Measurements from ENCODE around the gene CDS2.

CDS2 gene

DNA sequence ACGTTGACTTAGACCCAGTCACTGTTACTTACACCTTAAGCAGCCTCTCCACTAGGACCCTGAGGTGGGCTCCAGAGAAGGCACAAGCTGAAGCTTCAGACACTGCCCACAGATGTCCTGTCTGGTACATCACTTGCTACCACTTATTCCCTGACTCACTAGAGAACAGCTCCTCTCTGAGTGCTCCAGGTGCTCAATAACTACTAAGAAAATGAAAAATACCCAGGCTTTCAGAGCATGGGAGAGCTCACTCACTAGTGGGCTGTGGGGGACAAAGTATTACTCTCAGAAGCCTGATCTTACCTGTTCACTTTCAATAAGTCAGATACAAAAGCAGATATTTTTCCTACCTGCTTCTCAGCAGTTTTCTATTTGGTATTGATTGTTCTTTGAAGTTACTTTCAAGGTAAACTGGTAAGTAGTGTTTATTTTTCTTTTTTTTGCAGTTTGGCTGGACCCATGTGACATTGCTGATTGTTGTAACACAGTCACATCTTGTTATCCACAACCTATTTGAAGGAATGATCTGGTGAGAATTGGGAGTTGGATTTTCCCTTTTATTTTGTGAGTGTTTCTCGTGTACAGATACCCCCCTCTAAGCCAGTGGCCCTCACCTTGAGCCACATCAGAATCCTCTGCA lies 55.9 kb downstream of the CDS2 start:
- TF ChIP-seq, protein P1, sequence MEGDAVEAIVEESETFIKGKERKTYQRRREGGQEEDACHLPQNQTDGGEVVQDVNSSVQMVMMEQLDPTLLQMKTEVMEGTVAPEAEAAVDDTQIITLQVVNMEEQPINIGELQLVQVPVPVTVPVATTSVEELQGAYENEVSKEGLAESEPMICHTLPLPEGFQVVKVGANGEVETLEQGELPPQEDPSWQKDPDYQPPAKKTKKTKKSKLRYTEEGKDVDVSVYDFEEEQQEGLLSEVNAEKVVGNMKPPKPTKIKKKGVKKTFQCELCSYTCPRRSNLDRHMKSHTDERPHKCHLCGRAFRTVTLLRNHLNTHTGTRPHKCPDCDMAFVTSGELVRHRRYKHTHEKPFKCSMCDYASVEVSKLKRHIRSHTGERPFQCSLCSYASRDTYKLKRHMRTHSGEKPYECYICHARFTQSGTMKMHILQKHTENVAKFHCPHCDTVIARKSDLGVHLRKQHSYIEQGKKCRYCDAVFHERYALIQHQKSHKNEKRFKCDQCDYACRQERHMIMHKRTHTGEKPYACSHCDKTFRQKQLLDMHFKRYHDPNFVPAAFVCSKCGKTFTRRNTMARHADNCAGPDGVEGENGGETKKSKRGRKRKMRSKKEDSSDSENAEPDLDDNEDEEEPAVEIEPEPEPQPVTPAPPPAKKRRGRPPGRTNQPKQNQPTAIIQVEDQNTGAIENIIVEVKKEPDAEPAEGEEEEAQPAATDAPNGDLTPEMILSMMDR (conservative IDR thresholded peaks at IDR 0.05; ENCODE audit: control insufficient read depth, insufficient read depth, low read depth, low read length), result no peak
- DNase-seq (ENCODE audit: low read depth), result no peak
- no peak overlapping the region for H3K4me3 ChIP-seq (ENCODE audit: control insufficient read depth, low read depth, low read length)

DNA sequence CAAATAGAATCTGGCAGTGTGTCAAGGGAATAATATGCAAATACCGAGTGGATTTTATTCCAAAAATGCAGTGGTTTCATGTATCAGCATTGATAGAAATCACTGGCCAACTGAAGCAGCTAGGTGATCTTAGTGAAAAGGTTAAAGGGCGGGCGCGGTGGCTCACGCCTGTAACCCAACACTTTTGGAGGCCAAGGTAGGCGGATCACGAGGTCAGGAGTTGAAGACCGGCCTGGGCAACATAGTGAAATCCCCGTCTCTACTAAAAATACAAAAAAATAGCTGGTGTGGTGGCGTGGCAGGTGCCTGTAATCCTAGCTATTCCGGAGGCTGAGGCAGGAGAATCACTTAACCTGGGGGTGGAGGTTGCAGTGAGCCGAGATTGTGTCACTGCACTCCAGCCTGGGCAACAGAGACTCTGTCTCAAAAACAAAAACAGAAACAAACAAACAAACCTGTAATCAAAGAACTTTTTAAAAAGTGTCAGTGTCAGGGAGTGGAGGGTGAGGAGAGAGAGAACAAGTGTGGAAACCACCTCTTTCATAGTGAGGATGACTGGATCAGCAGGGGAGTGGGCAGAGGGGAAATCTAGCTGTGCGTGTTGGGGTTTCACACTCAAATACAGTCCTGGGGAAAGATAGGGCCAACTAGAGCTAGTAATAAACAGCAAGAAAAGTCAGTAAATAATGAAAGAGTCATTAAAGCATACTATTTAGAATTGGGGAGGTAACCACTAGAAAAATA lies 57.1 kb downstream of the CDS2 start:
- TF ChIP-seq, protein P1 (conservative IDR thresholded peaks at IDR 0.05; ENCODE audit: control insufficient read depth, insufficient read depth, low read depth, low read length), result no peak
- DNase-seq (ENCODE audit: low read depth), result no peak
- no peak overlapping the region for H3K4me3 ChIP-seq (ENCODE audit: control insufficient read depth, low read depth, low read length)

DNA sequence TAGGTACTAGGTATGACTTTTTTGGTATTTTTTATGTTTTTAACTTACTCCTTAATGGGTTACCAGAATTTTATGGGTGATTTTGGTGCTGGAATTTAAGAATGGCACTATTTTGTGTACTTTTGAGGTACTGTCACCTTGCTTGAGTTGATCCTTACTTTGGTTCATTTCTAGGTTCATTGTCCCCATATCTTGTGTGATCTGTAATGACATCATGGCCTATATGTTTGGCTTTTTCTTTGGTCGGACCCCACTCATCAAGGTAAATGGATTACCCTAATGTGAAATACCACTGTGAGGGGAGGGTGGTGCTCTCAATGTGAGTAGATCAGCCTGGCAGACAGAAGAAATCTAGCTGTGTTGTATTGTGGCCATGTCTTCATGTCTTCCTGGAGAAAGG lies 57.9 kb downstream of the CDS2 start:
- TF ChIP-seq, protein P1 (conservative IDR thresholded peaks at IDR 0.05; ENCODE audit: control insufficient read depth, insufficient read depth, low read depth, low read length), result no peak
- H3K4me3 ChIP-seq (ENCODE audit: control insufficient read depth, low read depth, low read length), result no peak overlapping the region
- DNase-seq (ENCODE audit: low read depth), result no peak

DNA sequence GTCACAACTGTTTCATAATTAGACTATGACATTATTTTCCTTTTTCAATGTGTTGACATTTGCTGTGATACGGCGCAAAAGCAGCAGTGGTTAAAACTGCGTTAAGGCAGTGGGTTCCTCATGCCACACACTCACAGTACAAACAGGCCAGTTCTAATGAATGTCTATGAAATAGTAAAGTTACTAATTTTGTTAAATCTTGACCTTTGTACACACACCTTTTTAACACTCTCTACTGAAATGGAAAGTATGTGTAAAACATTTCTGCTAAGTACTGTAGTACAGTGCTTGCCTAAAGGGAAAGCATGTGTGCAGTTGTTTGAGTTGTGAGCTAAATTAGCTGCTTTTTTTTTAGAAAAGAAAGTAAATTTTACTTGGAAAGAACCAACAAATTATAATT lies 60.3 kb downstream of the CDS2 start:
- no peak overlapping the region for H3K4me3 ChIP-seq (ENCODE audit: control insufficient read depth, low read depth, low read length)
- TF ChIP-seq, protein P1 (conservative IDR thresholded peaks at IDR 0.05; ENCODE audit: control insufficient read depth, insufficient read depth, low read depth, low read length), result no peak
- DNase-seq (ENCODE audit: low read depth), result no peak

DNA sequence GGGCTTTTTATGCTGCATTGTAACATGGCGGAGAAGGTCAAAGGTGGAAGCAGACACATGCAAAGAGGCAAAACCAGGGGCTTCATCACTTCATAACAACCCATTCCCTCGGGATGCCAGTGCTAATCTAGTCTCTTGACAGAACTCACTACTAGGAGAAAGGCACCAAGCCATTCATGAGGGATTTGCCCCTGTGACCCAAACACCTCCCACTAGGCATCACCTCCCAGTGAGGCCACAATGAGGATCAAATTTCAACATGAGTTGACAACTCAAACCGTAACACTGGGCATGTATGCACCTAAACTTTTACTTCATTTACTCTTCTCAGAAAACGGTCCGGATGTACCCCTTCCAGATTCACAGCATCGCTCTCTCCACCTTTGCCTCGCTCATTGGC lies 61.9 kb downstream of the CDS2 start:
- TF ChIP-seq, protein P1 (conservative IDR thresholded peaks at IDR 0.05; ENCODE audit: control insufficient read depth, insufficient read depth, low read depth, low read length), result no peak
- DNase-seq (ENCODE audit: low read depth), result no peak
- no peak overlapping the region for H3K4me3 ChIP-seq (ENCODE audit: control insufficient read depth, low read depth, low read length)

DNA sequence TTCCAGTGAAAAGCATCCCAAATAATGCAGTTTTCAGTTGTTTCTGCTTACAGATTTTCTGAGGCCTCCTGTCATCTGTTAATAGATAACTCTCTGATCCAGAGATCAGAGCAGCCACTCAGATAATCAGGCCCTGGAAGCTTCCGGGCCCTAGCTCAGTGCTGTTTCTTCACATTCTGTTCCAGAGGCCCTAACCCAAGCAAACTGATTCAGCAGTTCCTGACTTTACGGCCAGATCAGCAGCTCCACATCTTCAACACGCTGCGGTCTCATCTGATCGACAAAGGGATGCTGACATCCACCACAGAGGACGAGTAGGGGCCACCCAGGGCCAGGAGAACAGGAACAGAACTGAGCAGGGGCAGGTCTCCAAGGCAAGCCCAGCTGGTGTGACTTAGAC lies 63.1 kb downstream of the CDS2 start:
- no peak overlapping the region for H3K4me3 ChIP-seq (ENCODE audit: control insufficient read depth, low read depth, low read length)
- no peak for DNase-seq (ENCODE audit: low read depth)
- TF ChIP-seq, protein P1 (conservative IDR thresholded peaks at IDR 0.05; ENCODE audit: control insufficient read depth, insufficient read depth, low read depth, low read length), result no peak
